HCT116 (cell line): Measurements from ENCODE around the gene IFIT5. TPM values are rescaled to one million over a fixed set of nuclear protein-coding genes. Genes with fewer than 3 reads are reported as not detected.

Experiments
- ATAC-seq: fragments of 200-7000 bp; cut with Tn5 transposase; 2 replicates; pipeline ENCODE4 v1.9.1; 2020; ENCODE audit warnings: mild to moderate bottlenecking, moderate library complexity
- BruUV-seq: library from RNA; stranded (reverse); fragments of 400-500 nt; replicated peaks from 2 replicates; lab custom pipeline; 2021; lab: Mats Ljungman, UMichigan
- CTCF ChIA-PET: fragments of 300-600 bp; sonication (Branson Sonifier 250); formaldehyde crosslinking; loops from one replicate; lab custom pipeline; 2021; ENCODE audit warnings: antibody characterized with exemption; lab: Charles Lee
- POLR2A ChIA-PET: fragments of 300-600, 350-600 bp; sonication (Branson Sonifier 250); formaldehyde crosslinking; loops from one replicate; lab custom pipeline; 2021; ENCODE audit warnings: antibody characterized with exemption; lab: Charles Lee
- RAD21 ChIA-PET, 2 experiments: fragments of 300-600 bp; sonication (Branson Sonifier 250); formaldehyde crosslinking; loops; one replicate each; lab custom pipeline; 2023; ENCODE audit warnings: low total read pairs in 2 of 2; ENCODE audit not compliant: uncharacterized antibody in 2 of 2, unreplicated experiment in 2 of 2, low non-redundant PET in 1 of 2; lab: Charles Lee
- DNase-seq: peaks from one replicate; pipeline ENCODE4 v3.0.0-alpha.2; 2010; ENCODE audit warnings: low read depth, low spot score
- H2AFZ ChIP-seq: fragments of 200-600 bp; shearing (Covaris generic), sonication (generic); 2 replicates; pipeline ENCODE4 v1.6.1; 2017; ENCODE audit warnings: low read depth, mixed run types, mixed read lengths, antibody characterized with exemption, low read length; ENCODE audit not compliant: poor library complexity, severe bottlenecking
- H3K27ac ChIP-seq: 2 replicates; pipeline ENCODE4 v1.5.1; 2012; ENCODE audit warnings: low read depth, low read length
- H3K27me3 ChIP-seq: fragments of 200-600 bp; sonication (generic); 2 replicates; pipeline ENCODE4 v1.6.1; 2016; ENCODE audit warnings: mixed run types, low read length, mixed read lengths; ENCODE audit not compliant: insufficient read depth
- H3K36me3 ChIP-seq, 2 experiments: fragments of 200-500 bp in 1 of 2; fragments of 200-600 bp in 1 of 2; sonication (Bioruptor generic) in 1 of 2; sonication (generic) in 1 of 2; 2 replicates each; pipeline versions ENCODE4 v1.5.1 to v1.6.1; 2014 to 2016; ENCODE audit warnings: low read length in 2 of 2, inconsistent platforms in 1 of 2, mixed read lengths in 1 of 2, mixed run types in 1 of 2; ENCODE audit not compliant: insufficient read depth in 2 of 2, control insufficient read depth in 1 of 2
- H3K4me1 ChIP-seq, 2 experiments: fragments of 200-600 bp in 1 of 2; sonication (generic) in 1 of 2; 2 replicates each; pipeline versions ENCODE4 v1.5.1 to v1.6.1; 2012 to 2017; ENCODE audit warnings: low read length in 2 of 2, inconsistent platforms in 1 of 2, mild to moderate bottlenecking in 1 of 2, mixed read lengths in 1 of 2, mixed run types in 1 of 2, moderate library complexity in 1 of 2; ENCODE audit not compliant: insufficient read depth in 2 of 2, control insufficient read depth in 1 of 2
- H3K4me2 ChIP-seq: fragments of 200-600 bp; sonication (generic); 2 replicates; pipeline ENCODE4 v1.6.1; 2017; ENCODE audit warnings: mixed run types, low read length, mixed read lengths
- H3K4me3 ChIP-seq, 2 experiments: fragments of 200-600 bp in 1 of 2; sonication (generic) in 1 of 2; replicated peaks in 1 of 2; 2 replicates each; pipeline ENCODE4 v1.5.1; 2011 to 2016; ENCODE audit warnings: low read length in 2 of 2, control low read depth in 1 of 2, low read depth in 1 of 2, mild to moderate bottlenecking in 1 of 2, mixed read lengths in 1 of 2, mixed run types in 1 of 2
- H3K79me2 ChIP-seq: fragments of 200-600 bp; sonication (generic); 2 replicates; pipeline ENCODE4 v1.6.1; 2017; ENCODE audit warnings: mild to moderate bottlenecking, mixed run types, low read length, moderate library complexity, mixed read lengths; ENCODE audit not compliant: insufficient read depth
- H3K9ac ChIP-seq: fragments of 200-600 bp; sonication (generic); 2 replicates; pipeline ENCODE4 v1.6.1; 2016; ENCODE audit warnings: low read length, mixed read lengths
- H3K9me2 ChIP-seq: fragments of 200-600 bp; sonication (generic), shearing (Covaris generic); 2 replicates; pipeline ENCODE4 v1.6.1; 2017; ENCODE audit warnings: mixed run types, mild to moderate bottlenecking, moderate library complexity; ENCODE audit not compliant: insufficient read depth
- H3K9me3 ChIP-seq, 2 experiments: fragments of 200-500 bp in 1 of 2; fragments of 200-600 bp in 1 of 2; sonication (Bioruptor generic) in 1 of 2; sonication (generic) in 1 of 2; 2 replicates each; pipeline ENCODE4 v1.6.1; 2014 to 2017; ENCODE audit warnings: low read length in 2 of 2, mixed read lengths in 2 of 2, inconsistent platforms in 1 of 2, low read depth in 1 of 2, mild to moderate bottlenecking in 1 of 2, mixed run types in 1 of 2, moderate library complexity in 1 of 2; ENCODE audit not compliant: control insufficient read depth in 1 of 2, insufficient read depth in 1 of 2
- H4K20me1 ChIP-seq: fragments of 200-600 bp; sonication (generic), shearing (Covaris generic); 2 replicates; pipeline ENCODE4 v1.6.1; 2017; ENCODE audit warnings: mixed run types, mild to moderate bottlenecking, moderate library complexity; ENCODE audit not compliant: insufficient read depth
- CBX3 ChIP-seq: IDR thresholded peaks from 2 replicates; pipeline ENCODE4 v1.6.1; 2012; ENCODE audit warnings: low read depth
- CEBPB ChIP-seq: IDR thresholded peaks from 2 replicates; pipeline ENCODE4 v1.6.1; 2012; ENCODE audit warnings: low read depth
- ELF1 ChIP-seq: IDR thresholded peaks from 2 replicates; pipeline ENCODE4 v1.6.1; 2012; ENCODE audit warnings: low read depth, borderline replicate concordance
- EZH2 ChIP-seq: fragments of 200-600 bp; sonication (generic); IDR thresholded peaks from 2 replicates; pipeline ENCODE4 v1.6.1; 2017; ENCODE audit warnings: antibody characterized with exemption, mixed run types
- JUND ChIP-seq: IDR thresholded peaks from 2 replicates; pipeline ENCODE4 v1.6.1; 2012
- POLR2A ChIP-seq: IDR thresholded peaks from 2 replicates; pipeline ENCODE4 v1.7.0; 2011; ENCODE audit warnings: borderline replicate concordance; ENCODE audit not compliant: insufficient read depth, insufficient read length; ENCODE audit errors: extremely low read depth
- POLR2AphosphoS5 ChIP-seq: IDR thresholded peaks from 2 replicates; pipeline ENCODE4 v1.6.1; 2011; ENCODE audit warnings: mild to moderate bottlenecking, low read depth, low read length, moderate library complexity
- RAD21 ChIP-seq: IDR thresholded peaks from 2 replicates; pipeline ENCODE4 v1.6.1; 2012; ENCODE audit warnings: low read depth, mild to moderate bottlenecking
- REST ChIP-seq: IDR thresholded peaks from 2 replicates; pipeline ENCODE4 v1.6.1; 2012; ENCODE audit warnings: low read depth
- YY1 ChIP-seq: IDR thresholded peaks from 2 replicates; pipeline ENCODE4 v1.6.1; 2011; ENCODE audit warnings: low read length, low read depth, moderate library complexity, mild to moderate bottlenecking; ENCODE audit not compliant: insufficient replicate concordance; ENCODE audit errors: extremely low read depth
- ZBTB33 ChIP-seq: IDR thresholded peaks from 2 replicates; pipeline ENCODE4 v1.6.1; 2011; ENCODE audit warnings: mild to moderate bottlenecking, low read length, moderate library complexity; ENCODE audit not compliant: insufficient replicate concordance; ENCODE audit errors: extremely low read depth
- ZFX ChIP-seq: fragments of 450-650 bp; IDR thresholded peaks from 2 replicates; pipeline ENCODE4 v1.6.1; 2017
- ZNF274 ChIP-seq: fragments of 200-500 bp; sonication (Bioruptor generic); IDR thresholded peaks from 2 replicates; pipeline ENCODE4 v1.6.1; 2014; ENCODE audit warnings: mild to moderate bottlenecking, low read depth, low read length, inconsistent platforms
- intact Hi-C: fragments of 100-400 bp; cut with micrococcal nuclease; formaldehyde crosslinking; loops from 2 replicates; pipeline ENCODE4 v1.10.0; 2022
- total RNA-seq: library from RNA; stranded (reverse); gene quantifications from one replicate; pipeline ENCODE4 v1.2.1, GENCODE V29; 2021; ENCODE audit not compliant: unreplicated experiment
- TF ChIP-seq, protein P1 (sequence below): IDR thresholded peaks from 2 replicates; pipeline ENCODE4 v1.6.1; 2012

IFIT5 gene
- total RNA-seq, 1 experiment from 2014 or later = 11.1 TPM

DNA sequence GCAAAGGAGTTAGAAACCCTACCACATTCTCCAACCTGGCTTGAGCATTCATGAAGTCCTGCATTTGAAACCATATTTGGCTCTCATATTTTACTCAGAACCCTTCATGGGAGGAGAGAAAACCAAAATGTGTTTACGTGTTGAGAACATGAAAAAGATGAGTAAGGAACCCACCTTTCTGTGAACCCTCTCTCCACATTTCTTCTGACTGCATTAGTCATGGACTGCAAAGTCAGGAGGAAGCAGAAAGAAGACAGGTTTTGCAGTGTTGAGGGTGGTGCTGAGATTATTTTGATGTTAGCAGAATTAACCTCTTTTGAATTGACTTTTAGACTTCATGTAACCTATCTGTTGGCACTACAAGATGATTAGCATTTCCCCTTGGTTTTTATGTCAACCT, 31.6 kb upstream of the IFIT5 start:
- ChIA-PET POLR2A (no interaction called here), RAD21 (no interaction called here), CTCF (no interaction called here)
- no peaks in the 10 kb centered on the region for H3K79me2 ChIP-seq
- H3K4me1 ChIP-seq = no peaks in the 10 kb centered on the region
- BruUV-seq = no TSS peak
- H3K4me3 ChIP-seq = no peak overlapping the region
- H3K27ac ChIP-seq = no peak overlapping the region
- H3K9me3 ChIP-seq = no peaks in the 10 kb centered on the region
- no peaks in the 10 kb centered on the region for H3K36me3 ChIP-seq
- H3K27me3 ChIP-seq = no peaks in the 10 kb centered on the region
- no peak overlapping the region for H3K9ac ChIP-seq
- no peak for DNase-seq
- H4K20me1 ChIP-seq = no peaks in the 10 kb centered on the region
- no peak for TF ChIP-seq RAD21
- no peak for TF ChIP-seq POLR2A
- TF ChIP-seq JUND = no peak
- TF ChIP-seq, protein P1, sequence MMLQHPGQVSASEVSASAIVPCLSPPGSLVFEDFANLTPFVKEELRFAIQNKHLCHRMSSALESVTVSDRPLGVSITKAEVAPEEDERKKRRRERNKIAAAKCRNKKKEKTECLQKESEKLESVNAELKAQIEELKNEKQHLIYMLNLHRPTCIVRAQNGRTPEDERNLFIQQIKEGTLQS = no peak
- no peak for TF ChIP-seq CEBPB
- no peak for TF ChIP-seq CBX3
- TF ChIP-seq, all 23 proteins: peak for 0
- intact Hi-C loops = no loop called here
- Histone ChIP-seq H3K4me2 (no peak overlapping the region), H3K9me2 (no peaks in the 10 kb centered on the region), H2AFZ (no peak overlapping the region)
- no peak for ATAC-seq

- H3K4me1 ChIP-seq = no peaks in the 10 kb centered on the region
- no peaks in the 10 kb centered on the region for H3K27me3 ChIP-seq
- no peaks in the 10 kb centered on the region for H3K36me3 ChIP-seq
- no TSS peak for BruUV-seq
- H3K4me2 ChIP-seq = no peak overlapping the region
- H3K79me2 ChIP-seq = no peaks in the 10 kb centered on the region
- H3K9me3 ChIP-seq = no peaks in the 10 kb centered on the region
- no peak overlapping the region for H2AFZ ChIP-seq
- no peak overlapping the region for H3K4me3 ChIP-seq
- no peaks in the 10 kb centered on the region for H3K9me2 ChIP-seq
- no peak overlapping the region for H3K9ac ChIP-seq
- no peaks in the 10 kb centered on the region for H4K20me1 ChIP-seq
- H3K27ac ChIP-seq = no peak overlapping the region
- DNase-seq = no peak
- ChIA-PET CTCF (no interaction called here), POLR2A (no interaction called here), RAD21 (no interaction called here)
- intact Hi-C loops = no loop called here
- no peak for ATAC-seq
- TF ChIP-seq RAD21 = no peak
- TF ChIP-seq CBX3 = no peak
- TF ChIP-seq ZFX = no peak
- TF ChIP-seq JUND = no peak
- no peak for TF ChIP-seq POLR2AphosphoS5
- TF ChIP-seq REST = no peak
- no peak for TF ChIP-seq ZBTB33
- TF ChIP-seq YY1 = no peak
- no peak for TF ChIP-seq EZH2
- TF ChIP-seq ZNF274 = no peak
- no peak for TF ChIP-seq ELF1
- no peak for TF ChIP-seq CEBPB
These were observed 29.7 kb upstream of the IFIT5 start for GRCh38 chr10:89384474-89385340.
